HepG2 (cell line): ENCODE data around the gene DTX4. TPM values are rescaled to one million over a fixed set of nuclear protein-coding genes. Genes with fewer than 3 reads are reported as not detected.

Experiments
- ARID4A ChIP-seq: sonication (generic); formaldehyde crosslinking; IDR thresholded peaks from 2 replicates; pipeline ENCODE4 v1.5.0; 2020; ENCODE audit warnings: mild to moderate bottlenecking, missing genetic modification reagents, borderline replicate concordance
- ATF6 ChIP-seq: sonication (generic); formaldehyde crosslinking; conservative IDR thresholded peaks from 2 replicates; pipeline ENCODE4 v1.4.0; 2020; ENCODE audit warnings: missing genetic modification reagents
- BCL3 ChIP-seq: sonication (generic); formaldehyde crosslinking; IDR thresholded peaks from 2 replicates; pipeline ENCODE4 v1.5.1; 2020; ENCODE audit warnings: mild to moderate bottlenecking, missing genetic modification reagents, moderate library complexity
- DPF2 ChIP-seq: sonication (generic); formaldehyde crosslinking; IDR thresholded peaks from 2 replicates; pipeline ENCODE4 v1.4.0; 2020; ENCODE audit warnings: mild to moderate bottlenecking, low read depth, missing genetic modification reagents, borderline replicate concordance
- HMG20A ChIP-seq: IDR thresholded peaks from 2 replicates; pipeline ENCODE4 v1.6.1; 2016; ENCODE audit warnings: borderline replicate concordance
- HOMEZ ChIP-seq: IDR thresholded peaks from 2 replicates; pipeline ENCODE4 v1.6.1; 2016; ENCODE audit warnings: low read depth
- KMT2A ChIP-seq: sonication (generic); formaldehyde crosslinking; IDR thresholded peaks from 2 replicates; pipeline ENCODE4 v1.4.0; 2020; ENCODE audit warnings: missing genetic modification reagents
- NR2C2 ChIP-seq: sonication (generic); formaldehyde crosslinking; IDR thresholded peaks from 2 replicates; pipeline ENCODE4 v1.4.0; 2020; ENCODE audit warnings: missing genetic modification reagents, mild to moderate bottlenecking, moderate library complexity, borderline replicate concordance
- PITX1 ChIP-seq: sonication (generic); formaldehyde crosslinking; IDR thresholded peaks from 2 replicates; pipeline ENCODE4 v1.5.1; 2020; ENCODE audit warnings: mild to moderate bottlenecking, missing genetic modification reagents
- POLR2G ChIP-seq: fragments of 200-400 bp; formaldehyde crosslinking; IDR thresholded peaks from 2 replicates; pipeline ENCODE4 v1.6.1; 2018; ENCODE audit warnings: mild to moderate bottlenecking, low read depth, low read length, moderate library complexity
- RFXANK ChIP-seq: IDR thresholded peaks from 2 replicates; pipeline ENCODE4 v1.6.1; 2016
- SALL2 ChIP-seq: sonication (generic); formaldehyde crosslinking; IDR thresholded peaks from 2 replicates; pipeline ENCODE4 v1.8.1; 2023; ENCODE audit warnings: mild to moderate bottlenecking, missing genetic modification reagents, inconsistent platforms
- SOX5 ChIP-seq: IDR thresholded peaks from 2 replicates; pipeline ENCODE4 v1.6.1; 2016; ENCODE audit warnings: borderline replicate concordance
- ZBTB14 ChIP-seq: sonication (generic); formaldehyde crosslinking; IDR thresholded peaks from 2 replicates; pipeline ENCODE4 v1.4.0; 2020; ENCODE audit warnings: missing genetic modification reagents
- ZFP36 ChIP-seq: fragments of 150-350 bp; IDR thresholded peaks from 2 replicates; pipeline ENCODE4 v1.6.1; 2018; ENCODE audit warnings: borderline replicate concordance, low read length, low read depth; ENCODE audit not compliant: partially characterized antibody
- ZFP36L1 ChIP-seq: sonication (generic); formaldehyde crosslinking; IDR thresholded peaks from 2 replicates; pipeline ENCODE4 v1.8.0; 2022; ENCODE audit warnings: mild to moderate bottlenecking, missing genetic modification reagents, moderate library complexity
- ZNF616 ChIP-seq: sonication (generic); formaldehyde crosslinking; IDR thresholded peaks from 2 replicates; pipeline ENCODE4 v1.5.0; 2020; ENCODE audit warnings: low read depth, mild to moderate bottlenecking, missing genetic modification reagents
- ZNF790 ChIP-seq: sonication (generic); formaldehyde crosslinking; IDR thresholded peaks from 2 replicates; pipeline ENCODE4 v1.8.0; 2022; ENCODE audit warnings: missing genetic modification reagents, mild to moderate bottlenecking, borderline replicate concordance
- polyA plus RNA-seq, 8 experiments: library from polyadenylated mRNA; depleted of rRNA in 3 of 8; stranded (reverse) in 7 of 8; unstranded in 1 of 8; fragments of >200 nt; fragmentation: Illumina TruSeq in 4 of 8; extraction: Trizol in 4 of 8; gene quantifications; 2 replicates each; pipeline versions ENCODE4 v1.2.1 to v1.2.3, GENCODE V29; 2011 to 2016; ENCODE audit warnings: low read depth in 4 of 8, missing spikeins in 1 of 8, mixed read lengths in 1 of 8; ENCODE audit not compliant: insufficient read depth in 1 of 8
- total RNA-seq, 5 experiments: library from RNA; depleted of rRNA; stranded (reverse); fragments of >200 nt; fragmentation: Illumina TruSeq; extraction: Trizol; gene quantifications; 2 replicates each; pipeline ENCODE4 v1.2.3, GENCODE V29; 2016; ENCODE audit warnings: low read depth in 1 of 5

The DTX4 gene
- total and polyA plus RNA-seq, 2 of the 13 experiments (the other 11 are each of a cell fraction or from before 2014, with no cell fraction given): 0.67 to 5.6 TPM

- TF ChIP-seq NR2C2 (no peak), ZNF790 (no peak), PITX1 (CRISPR knock-in tag) (no peak), KMT2A (CRISPR knock-in tag) (no peak), ARID4A (CRISPR knock-in tag) (peak; percentile 58; the same call in 1 of the 2 replicates), ZFP36L1 (CRISPR knock-in tag) (no peak), ATF6 (no peak), POLR2G (no peak), DPF2 (no peak), SALL2 (no peak), ZNF616 (CRISPR knock-in tag) (peak; percentile 51; the same call in 1 of the 2 replicates), HOMEZ (CRISPR knock-in tag) (0 out of 2 replicates have a peak, but pooled peaks have one; percentile 7), SOX5 (0 out of 2 replicates have a peak, but pooled peaks have one; percentile 21), HMG20A (CRISPR knock-in tag) (no peak), BCL3 (CRISPR knock-in tag) (no peak), ZBTB14 (CRISPR knock-in tag) (peak; percentile 43; the same call in 1 of the 2 replicates), ZFP36 (no peak), RFXANK (CRISPR knock-in tag) (no peak)
Measured at GRCh38 chr11:59171508-59172322, at the start of gene DTX4 (continued).
